PC-9 (cell line): ENCODE measurements around the gene EVC. TPM values are rescaled to one million over a fixed set of nuclear protein-coding genes. Genes with fewer than 3 reads are reported as not detected.

Experiments used
- BruUV-seq: library from RNA; stranded (reverse); fragments of 400-500 nt; replicated peaks from 2 replicates; lab custom pipeline; 2021; lab: Mats Ljungman, UMichigan
- CTCF ChIA-PET: fragments of 300-600 bp; sonication (Branson Sonifier 250); formaldehyde crosslinking; loops from one replicate; lab custom pipeline; 2022; ENCODE audit warnings: antibody characterized with exemption; lab: Charles Lee
- POLR2A ChIA-PET: fragments of 300-600 bp; sonication (Branson Sonifier 250); formaldehyde crosslinking; loops from one replicate; lab custom pipeline; 2022; ENCODE audit warnings: antibody characterized with exemption; ENCODE audit not compliant: unreplicated experiment; lab: Charles Lee
- DNase-seq, 2 experiments: peaks; one replicate each; pipeline versions ENCODE4 v3.0.0 to v3.0.0-alpha.2; 2015 to 2022; ENCODE audit warnings: mixed read lengths in 1 of 2
- H2AFZ ChIP-seq: fragments of 200-600 bp; sonication (generic); 2 replicates; pipeline ENCODE4 v1.8.1; 2017; ENCODE audit warnings: antibody characterized with exemption
- H3F3A ChIP-seq: fragments of 200-600 bp; sonication (generic); 2 replicates; pipeline ENCODE4 v1.8.1; 2017; ENCODE audit warnings: antibody characterized with exemption, mild to moderate bottlenecking, low read depth; ENCODE audit not compliant: insufficient read depth
- H3K27ac ChIP-seq: fragments of 200-600 bp; sonication (generic); 2 replicates; pipeline ENCODE4 v1.6.1; 2016; ENCODE audit warnings: mixed run types
- H3K27me3 ChIP-seq: fragments of 200-600 bp; sonication (generic); 2 replicates; pipeline ENCODE4 v1.6.1; 2016; ENCODE audit warnings: low read depth, mixed run types; ENCODE audit not compliant: insufficient read depth
- H3K36me3 ChIP-seq: fragments of 200-600 bp; sonication (generic); 2 replicates; pipeline ENCODE4 v1.6.1; 2016; ENCODE audit warnings: low read depth, mixed run types
- H3K4me1 ChIP-seq: fragments of 200-600 bp; sonication (generic); replicated peaks from 2 replicates; pipeline ENCODE4 v1.6.1; 2016; ENCODE audit warnings: mixed run types; ENCODE audit not compliant: insufficient read depth
- H3K4me2 ChIP-seq: fragments of 200-600 bp; sonication (generic); 2 replicates; pipeline ENCODE4 v1.6.1; 2017; ENCODE audit warnings: mixed run types
- H3K4me3 ChIP-seq: fragments of 200-600 bp; sonication (generic); 2 replicates; pipeline ENCODE4 v1.6.1; 2016; ENCODE audit warnings: mixed run types
- H3K79me2 ChIP-seq: fragments of 200-600 bp; sonication (generic); 2 replicates; pipeline ENCODE4 v1.6.1; 2017; ENCODE audit warnings: low read depth, mixed run types
- H3K9me2 ChIP-seq: fragments of 200-600 bp; sonication (generic); 2 replicates; pipeline ENCODE4 v1.8.1; 2017; ENCODE audit warnings: mild to moderate bottlenecking; ENCODE audit not compliant: insufficient read depth
- H3K9me3 ChIP-seq: fragments of 200-600 bp; sonication (generic); 2 replicates; pipeline ENCODE4 v1.8.1; 2016; ENCODE audit warnings: low read depth; ENCODE audit not compliant: insufficient read depth
- H4K20me1 ChIP-seq: fragments of 200-600 bp; sonication (generic); 2 replicates; pipeline ENCODE4 v1.8.1; 2017; ENCODE audit not compliant: insufficient read depth
- EZH2 ChIP-seq: fragments of 200-600 bp; sonication (generic); IDR thresholded peaks from 2 replicates; pipeline ENCODE4 v1.8.0; 2017; ENCODE audit warnings: antibody characterized with exemption, low read depth
- intact Hi-C: fragments of 100-400 bp; cut with micrococcal nuclease; formaldehyde crosslinking; loops from one replicate; pipeline ENCODE4 v1.10.0; 2022; ENCODE audit not compliant: unreplicated experiment
- total RNA-seq: library from RNA; stranded (reverse); gene quantifications from 2 replicates; pipeline ENCODE4 v1.2.3, GENCODE V29; 2021
- TF ChIP-seq, protein P1 (sequence below): fragments of 200-600 bp; sonication (generic); conservative IDR thresholded peaks from 2 replicates; pipeline ENCODE4 v1.6.1; 2017; ENCODE audit warnings: mixed run types, antibody characterized with exemption, mild to moderate bottlenecking, moderate library complexity

EVC gene
- total RNA-seq, 1 experiment from 2014 or later, result 14.0 TPM

GRCh38 chr4:5750052-5750945 is 39.3 kb downstream of the EVC start:
- POLR2A ChIA-PET, result no interaction called here
- intact Hi-C loops, result no loop called here
- H3K4me2 ChIP-seq, result no peak overlapping the region
- H2AFZ ChIP-seq, result no peak overlapping the region
- no peak overlapping the region for H3K4me3 ChIP-seq
- H3K9me2 ChIP-seq, result no peaks in the 10 kb centered on the region
- H3K9me3 ChIP-seq, result no peaks in the 10 kb centered on the region
- TF ChIP-seq EZH2, result no peak
- TF ChIP-seq, protein P1, sequence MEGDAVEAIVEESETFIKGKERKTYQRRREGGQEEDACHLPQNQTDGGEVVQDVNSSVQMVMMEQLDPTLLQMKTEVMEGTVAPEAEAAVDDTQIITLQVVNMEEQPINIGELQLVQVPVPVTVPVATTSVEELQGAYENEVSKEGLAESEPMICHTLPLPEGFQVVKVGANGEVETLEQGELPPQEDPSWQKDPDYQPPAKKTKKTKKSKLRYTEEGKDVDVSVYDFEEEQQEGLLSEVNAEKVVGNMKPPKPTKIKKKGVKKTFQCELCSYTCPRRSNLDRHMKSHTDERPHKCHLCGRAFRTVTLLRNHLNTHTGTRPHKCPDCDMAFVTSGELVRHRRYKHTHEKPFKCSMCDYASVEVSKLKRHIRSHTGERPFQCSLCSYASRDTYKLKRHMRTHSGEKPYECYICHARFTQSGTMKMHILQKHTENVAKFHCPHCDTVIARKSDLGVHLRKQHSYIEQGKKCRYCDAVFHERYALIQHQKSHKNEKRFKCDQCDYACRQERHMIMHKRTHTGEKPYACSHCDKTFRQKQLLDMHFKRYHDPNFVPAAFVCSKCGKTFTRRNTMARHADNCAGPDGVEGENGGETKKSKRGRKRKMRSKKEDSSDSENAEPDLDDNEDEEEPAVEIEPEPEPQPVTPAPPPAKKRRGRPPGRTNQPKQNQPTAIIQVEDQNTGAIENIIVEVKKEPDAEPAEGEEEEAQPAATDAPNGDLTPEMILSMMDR, result no peak
- no peaks in the 10 kb centered on the region for H3F3A ChIP-seq
- no peaks in the 10 kb centered on the region for H3K79me2 ChIP-seq
- BruUV-seq, result no TSS peak
- no peaks in the 10 kb centered on the region for H4K20me1 ChIP-seq
- no peak overlapping the region for H3K27ac ChIP-seq
- no peaks in the 10 kb centered on the region for H3K36me3 ChIP-seq
- H3K4me1 ChIP-seq, result peaks cover 10% of the 10 kb centered on the region
- H3K27me3 ChIP-seq, result no peaks in the 10 kb centered on the region
- CTCF ChIA-PET, result no interaction called here
- DNase-seq, result no peak

DNA sequence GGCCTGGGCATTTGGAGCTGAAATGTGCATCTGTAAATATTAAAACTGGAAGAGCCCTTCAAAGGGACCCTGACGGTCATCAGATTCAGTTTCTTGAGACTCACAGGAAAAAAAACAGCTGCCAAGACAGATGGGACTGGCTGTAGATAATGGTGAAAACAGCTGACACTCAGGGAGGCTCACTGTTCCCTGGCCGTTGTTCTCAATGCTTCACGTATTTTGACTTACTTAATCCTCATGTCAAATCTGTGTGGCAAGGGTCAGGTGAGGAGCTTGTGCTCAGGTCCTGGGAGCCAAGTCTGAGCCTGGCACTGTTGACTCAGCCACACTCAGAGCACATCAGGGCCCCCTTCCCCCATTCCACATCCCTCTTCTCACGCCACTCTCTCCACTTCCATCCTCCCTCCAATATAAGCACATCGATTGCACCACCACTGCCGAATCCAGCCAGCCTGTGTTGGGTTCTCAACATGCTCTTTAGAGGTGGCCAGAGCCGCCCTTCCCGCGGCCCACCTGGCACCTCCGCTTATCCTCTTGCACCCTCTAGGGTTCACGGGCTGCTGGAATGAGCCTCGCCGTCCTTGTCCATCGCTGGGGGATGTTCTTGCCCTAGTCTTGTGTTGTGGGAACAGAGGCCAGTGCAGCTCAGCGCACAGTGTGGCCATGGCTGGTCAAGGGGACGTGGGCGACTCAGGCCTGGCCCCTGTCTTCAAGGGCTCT is 40.1 kb downstream of the EVC start:
- H3F3A ChIP-seq, result no peaks in the 10 kb centered on the region
- intact Hi-C loops, result no loop called here
- no peaks in the 10 kb centered on the region for H3K79me2 ChIP-seq
- no peaks in the 10 kb centered on the region for H3K9me3 ChIP-seq
- no peak overlapping the region for H2AFZ ChIP-seq
- no peak overlapping the region for H3K4me2 ChIP-seq
- no peak for DNase-seq
- H3K27ac ChIP-seq, result no peak overlapping the region
- no peaks in the 10 kb centered on the region for H3K36me3 ChIP-seq
- no peak for TF ChIP-seq EZH2
- TF ChIP-seq, protein P1, result no peak
- BruUV-seq, result no TSS peak
- peaks cover 10% of the 10 kb centered on the region for H3K4me1 ChIP-seq
- no peak overlapping the region for H3K4me3 ChIP-seq
- H3K27me3 ChIP-seq, result no peaks in the 10 kb centered on the region
- CTCF ChIA-PET, result no interaction called here
- no peaks in the 10 kb centered on the region for H4K20me1 ChIP-seq
- POLR2A ChIA-PET, result no interaction called here
- no peaks in the 10 kb centered on the region for H3K9me2 ChIP-seq

DNA sequence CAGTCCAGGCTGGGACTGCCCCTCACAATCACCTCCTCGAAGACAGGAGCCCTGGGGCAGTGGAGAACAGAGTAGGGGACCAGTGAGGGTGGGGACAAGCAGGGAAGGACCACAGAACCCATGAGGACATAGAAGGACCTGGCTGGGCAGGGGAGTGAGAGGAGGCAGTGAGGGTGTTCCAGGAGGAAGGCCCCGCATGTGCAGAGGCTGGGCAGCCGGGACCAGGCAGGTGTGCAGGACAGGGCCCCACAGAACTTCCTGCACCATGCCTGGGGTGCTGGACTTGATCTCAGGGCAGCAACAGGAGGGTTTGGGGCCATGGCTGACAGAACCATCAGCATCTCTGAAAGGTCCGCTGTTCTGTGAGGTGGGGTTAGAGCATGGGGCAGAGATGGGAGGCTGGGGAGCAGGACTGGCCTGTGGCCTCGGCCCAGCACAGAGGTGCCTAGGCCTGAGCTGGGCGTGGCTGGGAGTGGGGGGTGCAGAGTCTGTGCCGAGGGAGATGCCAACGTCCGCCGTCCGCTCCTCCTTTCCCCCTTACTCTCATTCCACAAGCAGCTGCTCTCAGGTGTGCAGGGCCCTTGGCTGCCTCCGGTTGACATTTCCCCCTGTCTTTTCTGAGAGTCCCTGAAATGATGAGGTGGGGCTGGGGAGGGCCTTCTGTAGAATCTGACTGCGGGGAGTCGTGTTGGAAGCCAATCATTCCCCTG is 40.8 kb downstream of the EVC start:
- DNase-seq, result no peak
- intact Hi-C loops, result no loop called here
- no peaks in the 10 kb centered on the region for H4K20me1 ChIP-seq
- no peak overlapping the region for H3K4me2 ChIP-seq
- ChIA-PET POLR2A (no interaction called here), CTCF (no interaction called here)
- H3K9me3 ChIP-seq, result no peaks in the 10 kb centered on the region
- no peak overlapping the region for H3K4me3 ChIP-seq
- no peak overlapping the region for H3K27ac ChIP-seq
- no peaks in the 10 kb centered on the region for H3K36me3 ChIP-seq
- no peaks in the 10 kb centered on the region for H3K27me3 ChIP-seq
- no TSS peak for BruUV-seq
- H3F3A ChIP-seq, result no peaks in the 10 kb centered on the region
- H3K4me1 ChIP-seq, result peaks cover 10% of the 10 kb centered on the region
- no peaks in the 10 kb centered on the region for H3K9me2 ChIP-seq
- TF ChIP-seq, protein P1, result no peak
- no peak for TF ChIP-seq EZH2
- H2AFZ ChIP-seq, result no peak overlapping the region
- no peaks in the 10 kb centered on the region for H3K79me2 ChIP-seq
